ENCODE measurements around the gene GLB1L. TPM values are rescaled to one million over a fixed set of nuclear protein-coding genes. Genes with fewer than 3 reads are reported as not detected.

GLB1L gene
- total RNA-seq, 1 experiment from 2014 or later: 6.9 TPM

- H3K4me1 ChIP-seq (ENCODE audit: insufficient read depth, low read length, poor library complexity, severe bottlenecking): no peaks in the 10 kb centered on the region
- intact Hi-C loops (cut with micrococcal nuclease; ENCODE audit: unreplicated experiment): no loop called here
- no peak overlapping the region for H3K27ac ChIP-seq (ENCODE audit: low read depth, low read length, poor library complexity, severe bottlenecking)
- H3K27me3 ChIP-seq (replicated peaks; ENCODE audit: insufficient read depth, low read depth, low read length, poor library complexity): no peaks in the 10 kb centered on the region
- BruUV-seq (replicated peaks): no TSS peak
- no peaks in the 10 kb centered on the region for H3K9me3 ChIP-seq (ENCODE audit: low read depth, low read length, poor library complexity, severe bottlenecking)
- TF ChIP-seq CTCF (conservative IDR thresholded peaks at IDR 0.05; ENCODE audit: low read depth, low read length): no peak
- no peak for DNase-seq (ENCODE audit: low spot score)
- H3K36me3 ChIP-seq (ENCODE audit: insufficient read depth, low read length, poor library complexity, severe bottlenecking): no peaks in the 10 kb centered on the region
- no peak overlapping the region for H3K4me3 ChIP-seq (ENCODE audit: low read depth, low read length, poor library complexity, severe bottlenecking)
- CTCF ChIA-PET: interaction anchor here (0.8 kb wide), 1 partner anchor 10 kb away, joined by 3 read pairs; no protein-coding TSS in a partner anchor
- POLR2A ChIA-PET (ENCODE audit: low non-redundant PET): no interaction called here
Measured at GRCh38 chr2:219268294-219268693, 23.1 kb upstream of the GLB1L start.

GRCh38 chr2:219266886-219267285, 21.6 kb upstream of the GLB1L start:
- no peak overlapping the region for H3K27ac ChIP-seq (ENCODE audit: low read depth, low read length, poor library complexity, severe bottlenecking)
- H3K27me3 ChIP-seq (replicated peaks; ENCODE audit: insufficient read depth, low read depth, low read length, poor library complexity): no peaks in the 10 kb centered on the region
- TF ChIP-seq EZH2 (IDR thresholded peaks at IDR 0.05; ENCODE audit: borderline replicate concordance, low read depth, low read length, poor library complexity, severe bottlenecking) (no peak), CTCF (conservative IDR thresholded peaks at IDR 0.05; ENCODE audit: low read depth, low read length) (no peak)
- no TSS peak for BruUV-seq (replicated peaks)
- DNase-seq (ENCODE audit: low spot score): no peak
- ChIA-PET CTCF (no interaction called here), POLR2A (ENCODE audit: low non-redundant PET) (no interaction called here)
- no peaks in the 10 kb centered on the region for H3K9me3 ChIP-seq (ENCODE audit: low read depth, low read length, poor library complexity, severe bottlenecking)
- H3K36me3 ChIP-seq (ENCODE audit: insufficient read depth, low read length, poor library complexity, severe bottlenecking): no peaks in the 10 kb centered on the region
- no peak overlapping the region for H3K4me3 ChIP-seq (ENCODE audit: low read depth, low read length, poor library complexity, severe bottlenecking)
- intact Hi-C loops (cut with micrococcal nuclease; ENCODE audit: unreplicated experiment): no loop called here
- H3K4me1 ChIP-seq (ENCODE audit: insufficient read depth, low read length, poor library complexity, severe bottlenecking): no peaks in the 10 kb centered on the region

- no peak overlapping the region for H3K4me3 ChIP-seq (ENCODE audit: low read depth, low read length, poor library complexity, severe bottlenecking)
- no peak for DNase-seq (ENCODE audit: low spot score)
- no peaks in the 10 kb centered on the region for H3K36me3 ChIP-seq (ENCODE audit: insufficient read depth, low read length, poor library complexity, severe bottlenecking)
- intact Hi-C loops (cut with micrococcal nuclease; ENCODE audit: unreplicated experiment): no loop called here
- no TSS peak for BruUV-seq (replicated peaks)
- H3K9me3 ChIP-seq (ENCODE audit: low read depth, low read length, poor library complexity, severe bottlenecking): no peaks in the 10 kb centered on the region
- no peak overlapping the region for H3K27ac ChIP-seq (ENCODE audit: low read depth, low read length, poor library complexity, severe bottlenecking)
- no peaks in the 10 kb centered on the region for H3K27me3 ChIP-seq (replicated peaks; ENCODE audit: insufficient read depth, low read depth, low read length, poor library complexity)
- ChIA-PET CTCF (no interaction called here), POLR2A (ENCODE audit: low non-redundant PET) (no interaction called here)
- no peaks in the 10 kb centered on the region for H3K4me1 ChIP-seq (ENCODE audit: insufficient read depth, low read length, poor library complexity, severe bottlenecking)
- TF ChIP-seq CTCF (conservative IDR thresholded peaks at IDR 0.05; ENCODE audit: low read depth, low read length): no peak
- no peak for TF ChIP-seq EZH2 (IDR thresholded peaks at IDR 0.05; ENCODE audit: borderline replicate concordance, low read depth, low read length, poor library complexity, severe bottlenecking)
Measured at GRCh38 chr2:219266232-219266631, 21.0 kb upstream of the GLB1L start.
